Activated CD4-positive, alpha-beta T cell treated with anti-CD3 and anti-CD28 coated beads, Interleukin-2, amount 10 ng/mL, durations not matched to agents 24 days and 14 days (primary cell): ENCODE measurements around the gene C2CD4D. TPM values are rescaled to one million over a fixed set of nuclear protein-coding genes. Genes with fewer than 3 reads are reported as not detected.
"Not testable (repeated sequence)": the region's sequence is repeated elsewhere in the genome, so short reads cannot be mapped to it uniquely, and the experiment has no call there.

Source experiments
- DNase-seq: peaks from one replicate; pipeline ENCODE4 v3.0.0; 2022
- H3K27ac Mint-ChIP-seq: one replicate; pipeline ENCODE4 v1.8.0; 2022; ENCODE audit warnings: mild to moderate bottlenecking, mixed read lengths
- H3K27me3 Mint-ChIP-seq: one replicate; pipeline ENCODE4 v1.8.0; 2022; ENCODE audit warnings: mixed read lengths
- H3K36me3 Mint-ChIP-seq: one replicate; pipeline ENCODE4 v1.8.0; 2022; ENCODE audit warnings: low read depth, mild to moderate bottlenecking, mixed read lengths
- H3K4me1 Mint-ChIP-seq: one replicate; pipeline ENCODE4 v1.8.0; 2021; ENCODE audit warnings: mixed read lengths
- H3K4me3 Mint-ChIP-seq: one replicate; pipeline ENCODE4 v1.8.0; 2022; ENCODE audit warnings: mild to moderate bottlenecking, moderate library complexity, mixed read lengths
- H3K9me3 Mint-ChIP-seq: one replicate; pipeline ENCODE4 v1.8.0; 2021; ENCODE audit warnings: mixed read lengths
- intact Hi-C: fragments of 100-400 bp; cut with micrococcal nuclease; formaldehyde crosslinking; loops from one replicate; pipeline ENCODE4 v1.15.1; 2023
- total RNA-seq: library from RNA; stranded (reverse); gene quantifications from 2 replicates; pipeline ENCODE4 v1.2.3, GENCODE V29; 2022

The C2CD4D gene
- total RNA-seq = 0.86 and 1.5 TPM in 2 replicates

DNA sequence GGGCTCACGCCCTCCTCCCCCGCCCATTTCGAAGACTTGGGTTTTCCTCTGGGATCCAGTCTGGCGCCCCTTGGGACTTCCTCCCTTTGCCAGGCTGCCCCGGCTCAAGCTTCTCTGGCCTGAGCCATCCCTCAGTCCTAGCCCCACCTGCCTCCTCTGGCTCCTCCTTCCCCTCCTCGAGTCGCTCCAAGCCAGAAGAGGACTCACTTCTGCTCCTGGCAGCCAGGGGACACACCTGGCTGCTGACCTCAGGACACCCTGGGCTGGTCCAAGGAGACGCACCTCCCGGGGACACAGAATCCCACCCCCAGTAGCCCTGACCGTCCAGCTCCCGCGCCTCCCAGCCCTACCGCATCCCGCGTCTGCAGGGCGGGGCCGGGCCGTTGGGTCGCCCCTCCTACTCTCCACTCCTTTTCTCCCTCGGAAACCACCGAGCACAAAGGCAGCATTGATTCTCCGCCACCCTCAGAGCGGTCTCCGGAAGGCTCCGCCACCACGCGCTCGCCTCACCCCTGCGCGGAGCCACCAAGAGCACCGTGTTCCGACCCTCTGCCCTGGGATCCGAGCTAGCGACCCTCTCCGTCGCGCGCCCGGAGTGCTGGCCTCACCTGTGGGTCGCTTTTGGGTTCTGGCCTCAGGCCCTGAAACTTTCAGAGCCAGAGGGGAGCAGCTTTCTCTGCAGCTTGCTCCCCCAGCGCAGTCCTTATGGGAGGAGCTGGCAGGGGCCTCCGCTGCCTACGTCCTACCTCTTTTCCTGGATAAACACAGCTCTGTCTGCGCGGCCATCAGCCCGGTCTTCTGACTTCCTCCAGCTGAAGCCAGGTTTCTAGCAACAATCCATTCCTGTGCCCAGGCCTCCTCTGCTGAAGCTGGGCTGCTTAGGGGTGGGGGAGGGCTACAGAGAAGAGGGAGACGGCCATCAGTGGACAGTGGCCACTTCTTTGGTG, at the start of gene C2CD4D:
TSS of gene C2CD4D (minus strand) at position 364 of the 947 bp plus-strand sequence. CDS start 831 bp downstream, outside the sequence.
- H3K9me3 Mint-ChIP-seq = no peaks in the 10 kb centered on the region
- DNase-seq = peak; percentile 93
- intact Hi-C loops = loop anchor here (1.0 to 5.0 kb wide), 4 partner anchors 49 to 397 kb away; partner anchors contain the start of genes MRPL9, SNX27 and TDRKH
- H3K4me1 Mint-ChIP-seq = peaks cover 49% of the 10 kb centered on the region
- H3K27me3 Mint-ChIP-seq = no peaks in the 10 kb centered on the region
- H3K27ac Mint-ChIP-seq = peak within 1 kb of the TSS; percentile 89
- H3K36me3 Mint-ChIP-seq = peaks cover 28% of the 10 kb centered on the region
- peak within 1 kb of the TSS; percentile 91 for H3K4me3 Mint-ChIP-seq

GRCh38 chr1:151888972-151889570, 49.5 kb upstream of the C2CD4D start:
- Mint-ChIP-seq H3K36me3 (peaks cover 62% of the 10 kb centered on the region), H3K27ac (no peak overlapping the region), H3K4me1 (peaks cover 28% of the 10 kb centered on the region), H3K4me3 (no peak overlapping the region), H3K27me3 (no peaks in the 10 kb centered on the region), H3K9me3 (no peaks in the 10 kb centered on the region)
- peak; percentile 60 for DNase-seq
- intact Hi-C loops = loop anchor here (1.0 kb wide), 1 partner anchor 108 kb away; no protein-coding TSS in a partner anchor

GRCh38 chr1:151887028-151887427, 47.4 kb upstream of the C2CD4D start:
- no peaks in the 10 kb centered on the region for H3K9me3 Mint-ChIP-seq
- H3K36me3 Mint-ChIP-seq = peaks cover 54% of the 10 kb centered on the region
- H3K27ac Mint-ChIP-seq = no peak overlapping the region
- intact Hi-C loops = no loop called here
- no peak overlapping the region for H3K4me3 Mint-ChIP-seq
- H3K27me3 Mint-ChIP-seq = no peaks in the 10 kb centered on the region
- DNase-seq = no peak
- H3K4me1 Mint-ChIP-seq = peaks cover 17% of the 10 kb centered on the region

DNA sequence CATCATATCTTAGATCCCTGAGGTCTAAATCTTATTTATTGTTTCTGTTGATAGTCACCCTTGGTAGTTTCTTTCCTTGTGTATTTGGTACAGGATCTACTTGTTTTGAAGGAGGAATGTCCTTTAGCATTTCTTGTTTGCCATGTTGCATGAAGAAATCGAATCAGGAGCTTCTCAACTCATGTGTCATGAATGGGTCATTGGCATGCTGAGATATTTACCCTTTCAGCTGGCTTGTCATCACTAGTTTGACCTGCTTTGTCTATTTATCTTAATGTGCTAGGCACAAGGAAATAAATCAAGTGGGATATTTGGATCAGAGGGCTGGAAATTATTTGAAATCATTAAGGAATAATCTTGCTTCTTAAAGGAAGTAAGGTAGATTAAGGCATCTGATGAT, 45.9 kb upstream of the C2CD4D start:
- no peak for DNase-seq
- H3K9me3 Mint-ChIP-seq = no peaks in the 10 kb centered on the region
- no peak overlapping the region for H3K27ac Mint-ChIP-seq
- intact Hi-C loops = no loop called here
- no peaks in the 10 kb centered on the region for H3K27me3 Mint-ChIP-seq
- H3K36me3 Mint-ChIP-seq = peaks cover 45% of the 10 kb centered on the region
- no peak overlapping the region for H3K4me3 Mint-ChIP-seq
- H3K4me1 Mint-ChIP-seq = peaks cover 5% of the 10 kb centered on the region

- DNase-seq, H3K4me3 Mint-ChIP-seq, H3K9me3 Mint-ChIP-seq, intact Hi-C loops, H3K4me1 Mint-ChIP-seq, H3K27me3 Mint-ChIP-seq, H3K27ac Mint-ChIP-seq: not testable (repeated sequence)
- H3K36me3 Mint-ChIP-seq = peaks cover 44% of the 10 kb centered on the region
These were observed 45.3 kb upstream of the C2CD4D start for GRCh38 chr1:151884879-151885278.

DNA sequence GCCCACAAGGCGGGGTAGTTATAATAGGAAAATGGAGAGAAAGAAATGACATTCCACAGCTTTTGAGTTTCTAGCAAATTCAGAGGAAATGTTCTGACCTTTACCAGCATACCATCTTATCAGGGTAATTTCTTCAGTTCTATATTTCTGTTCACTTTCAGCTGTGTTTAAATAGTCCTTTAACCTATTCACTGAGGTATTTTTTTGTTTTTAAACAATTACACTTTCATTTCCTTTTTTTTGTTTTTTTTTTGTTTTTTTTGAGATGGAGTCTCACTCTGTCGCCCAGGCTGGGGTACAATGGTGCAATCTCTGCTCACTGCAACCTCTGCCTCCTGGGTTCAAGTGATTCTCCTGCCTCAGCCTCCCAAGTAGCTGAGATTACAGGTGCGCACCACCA, 44.8 kb upstream of the C2CD4D start:
- H3K36me3 Mint-ChIP-seq = peaks cover 42% of the 10 kb centered on the region

GRCh38 chr1:151883898-151884297, 44.3 kb upstream of the C2CD4D start:
- H3K36me3 Mint-ChIP-seq = peaks cover 37% of the 10 kb centered on the region
- intact Hi-C loops, DNase-seq, H3K4me1 Mint-ChIP-seq, H3K9me3 Mint-ChIP-seq, H3K27ac Mint-ChIP-seq, H3K4me3 Mint-ChIP-seq, H3K27me3 Mint-ChIP-seq: not testable (repeated sequence)

More for the DNA sequence above, 44.8 kb upstream of the C2CD4D start:
- H3K27ac Mint-ChIP-seq, H3K4me3 Mint-ChIP-seq, DNase-seq, H3K9me3 Mint-ChIP-seq, H3K27me3 Mint-ChIP-seq, intact Hi-C loops, H3K4me1 Mint-ChIP-seq: not testable (repeated sequence)

- H3K4me1 Mint-ChIP-seq, H3K27me3 Mint-ChIP-seq, DNase-seq, H3K9me3 Mint-ChIP-seq, intact Hi-C loops, H3K27ac Mint-ChIP-seq, H3K4me3 Mint-ChIP-seq: not testable (repeated sequence)
- H3K36me3 Mint-ChIP-seq = peaks cover 34% of the 10 kb centered on the region
These were observed 43.3 kb upstream of the C2CD4D start for GRCh38 chr1:151882918-151883317.

GRCh38 chr1:151882466-151882865, 42.8 kb upstream of the C2CD4D start:
- intact Hi-C loops = no loop called here
- Mint-ChIP-seq H3K4me3 (no peak overlapping the region), H3K27ac (no peak overlapping the region), H3K4me1 (no peaks in the 10 kb centered on the region), H3K27me3 (no peaks in the 10 kb centered on the region), H3K36me3 (peaks cover 34% of the 10 kb centered on the region), H3K9me3 (no peaks in the 10 kb centered on the region)
- no peak for DNase-seq

GRCh38 chr1:151881479-151881878, 41.9 kb upstream of the C2CD4D start:
- H3K27ac Mint-ChIP-seq = no peak overlapping the region
- intact Hi-C loops = no loop called here
- no peaks in the 10 kb centered on the region for H3K9me3 Mint-ChIP-seq
- no peak for DNase-seq
- peaks cover 33% of the 10 kb centered on the region for H3K36me3 Mint-ChIP-seq
- no peaks in the 10 kb centered on the region for H3K4me1 Mint-ChIP-seq
- no peaks in the 10 kb centered on the region for H3K27me3 Mint-ChIP-seq
- H3K4me3 Mint-ChIP-seq = no peak overlapping the region

- peaks cover 6% of the 10 kb centered on the region for H3K4me1 Mint-ChIP-seq
- DNase-seq = no peak
- H3K36me3 Mint-ChIP-seq = peaks cover 37% of the 10 kb centered on the region
These were observed 35.9 kb upstream of the C2CD4D start for GRCh38 chr1:151875419-151876097.

DNA sequence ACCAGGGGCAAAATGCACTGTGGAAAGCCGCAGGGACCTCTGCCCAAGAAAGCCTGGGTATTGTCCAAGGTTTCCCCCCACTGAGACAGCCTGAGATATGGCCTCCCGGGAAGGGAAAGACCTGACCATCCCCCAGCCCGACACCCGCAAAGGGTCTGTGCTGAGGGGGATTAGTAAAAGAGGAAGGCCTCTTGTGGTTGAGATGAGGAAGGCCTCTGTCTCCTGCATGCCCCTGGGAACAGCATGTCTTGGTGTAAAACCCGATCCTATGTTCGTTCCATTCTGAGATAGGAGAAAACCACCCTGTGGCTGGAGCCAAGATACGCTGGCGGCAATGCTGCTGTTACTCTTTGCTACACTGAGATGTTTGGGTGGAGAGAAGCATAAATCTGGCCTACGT, 33.2 kb upstream of the C2CD4D start:
- H3K4me3 Mint-ChIP-seq, H3K27ac Mint-ChIP-seq, H3K9me3 Mint-ChIP-seq, DNase-seq, H3K4me1 Mint-ChIP-seq, H3K27me3 Mint-ChIP-seq, intact Hi-C loops: not testable (repeated sequence)
- peaks cover 32% of the 10 kb centered on the region for H3K36me3 Mint-ChIP-seq

More at GRCh38 chr1:151875419-151876097, 35.9 kb upstream of the C2CD4D start:
- Mint-ChIP-seq H3K9me3 (no peaks in the 10 kb centered on the region), H3K4me3 (no peak overlapping the region), H3K27me3 (no peaks in the 10 kb centered on the region), H3K27ac (no peak overlapping the region)
- intact Hi-C loops = no loop called here

DNA sequence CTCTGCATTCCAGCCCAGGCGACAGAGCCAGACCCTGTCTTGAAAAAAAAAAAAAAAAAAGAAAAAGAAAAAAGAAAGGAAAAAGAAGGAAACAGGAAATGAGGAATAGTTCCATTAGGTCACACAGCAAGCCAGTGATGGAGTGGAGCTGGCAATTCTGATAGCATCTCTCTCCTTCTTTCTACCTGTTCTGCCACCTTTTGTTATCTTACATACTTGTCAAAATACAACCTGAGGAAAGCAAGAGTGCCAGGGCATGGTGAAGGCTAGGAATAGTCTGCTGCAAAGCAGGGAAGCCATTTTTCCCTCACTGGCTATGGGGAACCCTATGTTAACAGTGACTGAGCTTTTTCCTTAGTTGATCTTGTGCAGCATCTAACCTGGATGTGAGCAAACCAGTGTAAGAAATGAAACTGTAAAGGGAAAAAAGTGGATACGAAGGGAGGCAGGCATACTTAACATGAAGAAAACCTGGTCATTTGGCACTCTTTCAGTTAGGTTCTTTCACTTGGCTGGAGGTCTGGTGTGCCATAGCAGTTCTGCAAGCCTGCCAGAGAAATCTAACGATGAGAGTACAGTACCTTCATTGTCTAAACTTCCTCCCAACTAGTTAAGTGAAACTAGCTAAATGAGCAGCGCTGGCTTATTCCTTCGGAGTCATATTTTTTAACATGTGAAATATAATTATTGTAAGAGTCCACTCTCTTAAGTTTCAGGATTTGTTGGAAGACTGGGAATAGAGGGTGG, 31.8 kb upstream of the C2CD4D start:
- no peak for DNase-seq
- no peaks in the 10 kb centered on the region for H3K27me3 Mint-ChIP-seq
- peaks cover 26% of the 10 kb centered on the region for H3K36me3 Mint-ChIP-seq
- H3K4me3 Mint-ChIP-seq = no peak overlapping the region
- H3K9me3 Mint-ChIP-seq = no peaks in the 10 kb centered on the region
- H3K27ac Mint-ChIP-seq = no peak overlapping the region
- intact Hi-C loops = no loop called here
- peaks cover 8% of the 10 kb centered on the region for H3K4me1 Mint-ChIP-seq
